Peyer's patch (tissue), 4 donors: ENCODE results near the gene HMX1.

ENCODE experiments used
- POLR2A ChIP-seq, 2 donors: fragments of 450-650 bp; IDR thresholded peaks; one replicate each; pipeline ENCODE4 v1.5.1; 2017; ENCODE audit warnings: antibody characterized with exemption in 2 of 2, mild to moderate bottlenecking in 2 of 2, moderate library complexity in 2 of 2
- TF ChIP-seq, protein P1 (sequence below), 6 experiments: fragments of 450-650 bp in 4 of 6; fragments of 200-600 bp in 2 of 6; sonication (generic) in 1 of 6; IDR thresholded peaks; one replicate each; pipeline ENCODE4 v1.5.1; 2017 to 2019; ENCODE audit warnings: antibody characterized with exemption in 6 of 6, mild to moderate bottlenecking in 3 of 6, moderate library complexity in 1 of 6

DNA sequence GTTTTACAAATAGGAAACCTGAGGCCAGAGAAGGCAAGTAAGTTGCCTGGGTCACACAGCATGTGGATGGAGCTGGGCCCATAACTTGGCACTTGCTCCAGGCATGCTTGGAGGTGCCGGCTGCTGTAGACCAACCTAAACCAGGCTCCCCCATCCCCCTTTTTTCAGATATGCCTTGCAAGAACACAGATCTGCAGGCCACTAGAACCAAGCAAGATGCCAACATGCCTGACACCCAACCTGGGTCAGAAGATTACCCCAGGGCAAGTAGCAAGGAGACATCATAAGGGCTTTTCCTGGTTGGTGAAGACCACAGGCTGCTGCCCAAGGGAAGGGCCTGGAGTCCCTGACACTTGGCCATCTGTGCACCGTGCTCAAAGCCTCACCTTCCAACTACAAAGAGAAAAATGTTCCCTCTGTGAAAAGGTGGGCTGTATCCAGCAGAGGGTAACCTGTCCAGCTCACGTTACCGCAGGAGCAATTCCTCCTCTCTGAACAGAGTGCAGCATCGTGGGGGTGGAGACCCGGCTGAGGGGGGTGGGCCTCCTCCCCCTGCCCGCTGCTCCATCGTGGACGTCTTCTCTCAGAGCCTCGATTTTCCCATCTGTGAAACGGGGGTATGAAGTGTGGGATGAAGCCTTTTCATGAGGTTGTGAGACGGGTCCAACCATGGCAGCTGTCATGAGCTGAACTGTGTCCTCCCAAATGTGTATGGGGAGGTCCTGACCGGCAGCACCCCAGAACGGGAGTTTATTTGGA is 23.0 kb downstream of the HMX1 start:
- TF ChIP-seq, protein P1, sequence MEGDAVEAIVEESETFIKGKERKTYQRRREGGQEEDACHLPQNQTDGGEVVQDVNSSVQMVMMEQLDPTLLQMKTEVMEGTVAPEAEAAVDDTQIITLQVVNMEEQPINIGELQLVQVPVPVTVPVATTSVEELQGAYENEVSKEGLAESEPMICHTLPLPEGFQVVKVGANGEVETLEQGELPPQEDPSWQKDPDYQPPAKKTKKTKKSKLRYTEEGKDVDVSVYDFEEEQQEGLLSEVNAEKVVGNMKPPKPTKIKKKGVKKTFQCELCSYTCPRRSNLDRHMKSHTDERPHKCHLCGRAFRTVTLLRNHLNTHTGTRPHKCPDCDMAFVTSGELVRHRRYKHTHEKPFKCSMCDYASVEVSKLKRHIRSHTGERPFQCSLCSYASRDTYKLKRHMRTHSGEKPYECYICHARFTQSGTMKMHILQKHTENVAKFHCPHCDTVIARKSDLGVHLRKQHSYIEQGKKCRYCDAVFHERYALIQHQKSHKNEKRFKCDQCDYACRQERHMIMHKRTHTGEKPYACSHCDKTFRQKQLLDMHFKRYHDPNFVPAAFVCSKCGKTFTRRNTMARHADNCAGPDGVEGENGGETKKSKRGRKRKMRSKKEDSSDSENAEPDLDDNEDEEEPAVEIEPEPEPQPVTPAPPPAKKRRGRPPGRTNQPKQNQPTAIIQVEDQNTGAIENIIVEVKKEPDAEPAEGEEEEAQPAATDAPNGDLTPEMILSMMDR (IDR thresholded peaks at IDR 0.05): no peak
- TF ChIP-seq POLR2A (IDR thresholded peaks at IDR 0.05): no peak
